ENCODE results near the gene TMEM8B. TPM values are rescaled to one million over a fixed set of nuclear protein-coding genes. Genes with fewer than 3 reads are reported as not detected.

The TMEM8B gene
- total and polyA plus RNA-seq, 10 donors, result 2.9 to 9.8 (median 6.2) TPM

DNA sequence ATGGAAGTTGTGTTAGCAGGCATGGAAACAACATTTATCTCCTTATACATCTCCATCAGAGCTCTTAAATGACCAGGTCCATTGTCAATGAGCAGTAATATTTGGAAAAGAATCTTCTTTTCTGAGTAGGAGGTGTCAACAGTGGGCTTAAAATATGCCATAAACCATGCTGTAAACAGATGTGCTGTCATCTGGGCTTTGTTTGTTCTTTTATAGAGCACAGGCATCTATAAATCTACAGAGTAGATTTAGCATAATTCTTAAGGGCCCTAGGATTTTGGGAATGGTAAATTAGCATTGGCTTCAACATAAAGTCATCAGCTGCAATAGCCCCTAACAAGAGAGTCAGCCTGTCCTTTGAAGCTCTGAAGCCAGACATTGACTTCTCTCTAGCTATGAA is 69.3 kb downstream of the TMEM8B start:
- Histone ChIP-seq H3K27ac (no peak overlapping the region), H3K4me3 (no peak overlapping the region), H3K9me3 (no peaks in the 10 kb centered on the region), H3K27me3 (replicated peaks in 1 of 7) (peaks cover 0 to 40% (median 0%) of the 10 kb centered on the region in 7 donors), H3K4me1 (peaks cover 3 to 7% (median 5%) of the 10 kb centered on the region in 6 donors), H3K36me3 (no peaks in the 10 kb centered on the region)
- TF ChIP-seq POLR2A (IDR thresholded peaks at IDR 0.05) (no peak), POLR2AphosphoS5 (IDR thresholded peaks at IDR 0.05) (no peak)
- TF ChIP-seq, protein P1, sequence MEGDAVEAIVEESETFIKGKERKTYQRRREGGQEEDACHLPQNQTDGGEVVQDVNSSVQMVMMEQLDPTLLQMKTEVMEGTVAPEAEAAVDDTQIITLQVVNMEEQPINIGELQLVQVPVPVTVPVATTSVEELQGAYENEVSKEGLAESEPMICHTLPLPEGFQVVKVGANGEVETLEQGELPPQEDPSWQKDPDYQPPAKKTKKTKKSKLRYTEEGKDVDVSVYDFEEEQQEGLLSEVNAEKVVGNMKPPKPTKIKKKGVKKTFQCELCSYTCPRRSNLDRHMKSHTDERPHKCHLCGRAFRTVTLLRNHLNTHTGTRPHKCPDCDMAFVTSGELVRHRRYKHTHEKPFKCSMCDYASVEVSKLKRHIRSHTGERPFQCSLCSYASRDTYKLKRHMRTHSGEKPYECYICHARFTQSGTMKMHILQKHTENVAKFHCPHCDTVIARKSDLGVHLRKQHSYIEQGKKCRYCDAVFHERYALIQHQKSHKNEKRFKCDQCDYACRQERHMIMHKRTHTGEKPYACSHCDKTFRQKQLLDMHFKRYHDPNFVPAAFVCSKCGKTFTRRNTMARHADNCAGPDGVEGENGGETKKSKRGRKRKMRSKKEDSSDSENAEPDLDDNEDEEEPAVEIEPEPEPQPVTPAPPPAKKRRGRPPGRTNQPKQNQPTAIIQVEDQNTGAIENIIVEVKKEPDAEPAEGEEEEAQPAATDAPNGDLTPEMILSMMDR (IDR thresholded peaks at IDR 0.05 in 8 of 11, conservative IDR thresholded peaks at IDR 0.05 in 3 of 11), result no peak
- no peak for DNase-seq
- intact Hi-C loops (cut with DNase I; ENCODE audit: low total_unique reads), result loop anchor here (10.0 kb wide), 1 partner anchor 54 kb away; no protein-coding TSS in a partner anchor

DNA sequence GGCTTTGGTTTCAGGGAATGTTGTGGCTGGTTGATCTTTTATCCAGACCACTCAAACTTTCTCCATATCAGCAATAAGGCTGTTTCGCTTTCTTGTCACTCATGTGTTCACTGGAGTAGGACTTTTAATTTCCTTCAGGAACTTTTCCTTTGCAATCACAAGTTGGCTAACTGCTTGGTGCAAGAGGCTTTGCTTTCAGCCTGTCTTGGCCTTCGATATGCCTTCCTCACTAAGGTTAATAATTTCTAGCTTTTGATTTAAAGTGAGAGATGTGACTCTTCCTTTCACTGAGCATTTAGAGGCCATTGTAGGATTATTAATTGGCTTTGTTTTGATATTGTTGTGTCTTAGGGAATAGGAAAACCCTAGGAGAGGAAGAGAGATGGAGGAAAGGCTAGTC is 70.0 kb downstream of the TMEM8B start:
- Histone ChIP-seq H3K4me3 (no peak overlapping the region), H3K9me3 (no peaks in the 10 kb centered on the region), H3K27me3 (replicated peaks in 1 of 7) (peaks cover 0 to 45% (median 0%) of the 10 kb centered on the region in 7 donors), H3K4me1 (peaks cover 5 to 14% (median 11%) of the 10 kb centered on the region in 6 donors), H3K27ac (no peak overlapping the region), H3K36me3 (no peaks in the 10 kb centered on the region)
- 84 to 92% (median 86%) methylated on average over 2 of the region's 2 CpGs for WGBS, 5 donors
- intact Hi-C loops (cut with DNase I; ENCODE audit: low total_unique reads), result loop anchor here (10.0 kb wide), 1 partner anchor 54 kb away; no protein-coding TSS in a partner anchor
- TF ChIP-seq POLR2AphosphoS5 (IDR thresholded peaks at IDR 0.05) (no peak), POLR2A (IDR thresholded peaks at IDR 0.05) (no peak)
- TF ChIP-seq, protein P1 (IDR thresholded peaks at IDR 0.05 in 8 of 11, conservative IDR thresholded peaks at IDR 0.05 in 3 of 11), result no peak
- DNase-seq, result no peak

DNA sequence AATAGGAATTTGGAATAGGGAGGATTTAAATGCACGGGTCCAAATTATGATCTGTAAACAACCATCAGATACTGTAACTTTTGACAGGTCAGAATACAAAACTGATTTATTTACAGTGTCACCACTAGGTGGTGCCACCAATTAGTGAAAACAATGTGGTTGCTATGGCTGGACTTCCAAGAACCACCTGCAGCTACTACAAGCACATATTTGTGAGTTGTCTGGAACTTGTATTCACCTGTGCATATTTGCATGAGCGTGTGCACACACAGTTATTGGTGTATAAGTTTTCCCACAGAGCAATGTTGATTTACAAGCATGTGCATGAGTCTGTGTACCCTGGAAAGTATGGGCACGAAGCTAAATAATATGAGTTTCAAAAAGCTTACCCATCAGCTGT is 74.0 kb downstream of the TMEM8B start:
- DNase-seq, result no peak
- Histone ChIP-seq H3K27ac (no peak overlapping the region), H3K27me3 (replicated peaks in 1 of 7) (peaks cover 0 to 22% (median 0%) of the 10 kb centered on the region in 7 donors), H3K9me3 (no peaks in the 10 kb centered on the region), H3K4me3 (no peak overlapping the region), H3K36me3 (no peaks in the 10 kb centered on the region), H3K4me1 (peaks cover 32 to 54% (median 48%) of the 10 kb centered on the region in 6 donors)
- WGBS, 5 donors, result 24 to 39% (median 34%) methylated on average over 3 of the region's 3 CpGs
- TF ChIP-seq POLR2AphosphoS5 (IDR thresholded peaks at IDR 0.05), result no peak
- TF ChIP-seq, protein P1 (IDR thresholded peaks at IDR 0.05 in 8 of 11, conservative IDR thresholded peaks at IDR 0.05 in 3 of 11), result peak; percentile 50 to 82 (median 66)
- intact Hi-C loops (cut with DNase I; ENCODE audit: low total_unique reads), result loop anchor here (2.0 to 10.0 kb wide), 2 partner anchors 46 to 122 kb away; no protein-coding TSS in a partner anchor

DNA sequence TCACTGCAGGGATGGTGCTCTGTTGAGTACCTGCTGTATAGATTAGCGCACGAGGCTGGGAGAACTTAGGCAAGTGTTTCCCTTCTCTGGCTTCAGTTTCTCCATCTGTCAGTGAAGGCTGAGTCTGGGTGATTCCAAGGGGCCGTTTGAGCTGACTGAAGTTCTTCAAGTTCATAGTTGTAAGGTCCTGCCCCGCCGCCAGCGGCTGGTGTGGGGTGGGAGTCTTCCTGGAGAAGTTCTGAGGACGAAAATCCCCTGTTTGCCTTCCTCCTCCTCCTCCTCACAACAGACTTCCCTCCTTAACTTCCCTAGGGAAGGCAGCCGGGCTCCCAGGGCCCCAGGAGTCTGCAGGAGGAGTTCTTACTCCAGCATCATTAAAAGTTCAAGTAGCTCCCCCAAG is 75.3 kb downstream of the TMEM8B start:
- DNase-seq, result no peak

More for the DNA sequence above, 75.3 kb downstream of the TMEM8B start:
- 67 to 77% (median 73%) methylated on average over 8 of the region's 8 CpGs for WGBS, 5 donors
- peak overlapping the region in 1 of 8 donors; percentile 73 for H3K27ac ChIP-seq
- intact Hi-C loops (cut with DNase I; ENCODE audit: low total_unique reads), result loop anchor here (10.0 kb wide), 1 partner anchor 120 kb away; no protein-coding TSS in a partner anchor
- H3K4me3 ChIP-seq, result no peak overlapping the region
- H3K4me1 ChIP-seq, result peaks cover 45 to 67% (median 61%) of the 10 kb centered on the region in 6 donors
- TF ChIP-seq POLR2AphosphoS5 (IDR thresholded peaks at IDR 0.05), result no peak
- TF ChIP-seq, protein P1 (IDR thresholded peaks at IDR 0.05 in 8 of 11, conservative IDR thresholded peaks at IDR 0.05 in 3 of 11), result no peak
- no peaks in the 10 kb centered on the region for H3K9me3 ChIP-seq
- no peaks in the 10 kb centered on the region for H3K36me3 ChIP-seq
- H3K27me3 ChIP-seq (replicated peaks in 1 of 7), result peaks cover 0 to 21% (median 0%) of the 10 kb centered on the region in 7 donors
